HCT116 (cell line): ENCODE measurements around the gene GALM. TPM values are rescaled to one million over a fixed set of nuclear protein-coding genes. Genes with fewer than 3 reads are reported as not detected.

Experiments
- ATAC-seq: fragments of 200-7000 bp; cut with Tn5 transposase; 2 replicates; pipeline ENCODE4 v1.9.1; 2020; ENCODE audit warnings: mild to moderate bottlenecking, moderate library complexity
- BruUV-seq: library from RNA; stranded (reverse); fragments of 400-500 nt; replicated peaks from 2 replicates; lab custom pipeline; 2021; lab: Mats Ljungman, UMichigan
- CTCF ChIA-PET: fragments of 300-600 bp; sonication (Branson Sonifier 250); formaldehyde crosslinking; loops from one replicate; lab custom pipeline; 2021; ENCODE audit warnings: antibody characterized with exemption; lab: Charles Lee
- POLR2A ChIA-PET: fragments of 300-600, 350-600 bp; sonication (Branson Sonifier 250); formaldehyde crosslinking; loops from one replicate; lab custom pipeline; 2021; ENCODE audit warnings: antibody characterized with exemption; lab: Charles Lee
- RAD21 ChIA-PET, 2 experiments: fragments of 300-600 bp; sonication (Branson Sonifier 250); formaldehyde crosslinking; loops; one replicate each; lab custom pipeline; 2023; ENCODE audit warnings: low total read pairs in 2 of 2; ENCODE audit not compliant: uncharacterized antibody in 2 of 2, unreplicated experiment in 2 of 2, low non-redundant PET in 1 of 2; lab: Charles Lee
- DNase-seq: peaks from one replicate; pipeline ENCODE4 v3.0.0-alpha.2; 2010; ENCODE audit warnings: low read depth, low spot score
- H2AFZ ChIP-seq: fragments of 200-600 bp; shearing (Covaris generic), sonication (generic); 2 replicates; pipeline ENCODE4 v1.6.1; 2017; ENCODE audit warnings: low read depth, mixed run types, mixed read lengths, antibody characterized with exemption, low read length; ENCODE audit not compliant: poor library complexity, severe bottlenecking
- H3K27ac ChIP-seq: 2 replicates; pipeline ENCODE4 v1.5.1; 2012; ENCODE audit warnings: low read depth, low read length
- H3K27me3 ChIP-seq: fragments of 200-600 bp; sonication (generic); 2 replicates; pipeline ENCODE4 v1.6.1; 2016; ENCODE audit warnings: mixed run types, low read length, mixed read lengths; ENCODE audit not compliant: insufficient read depth
- H3K36me3 ChIP-seq, 2 experiments: fragments of 200-500 bp in 1 of 2; fragments of 200-600 bp in 1 of 2; sonication (Bioruptor generic) in 1 of 2; sonication (generic) in 1 of 2; 2 replicates each; pipeline versions ENCODE4 v1.5.1 to v1.6.1; 2014 to 2016; ENCODE audit warnings: low read length in 2 of 2, inconsistent platforms in 1 of 2, mixed read lengths in 1 of 2, mixed run types in 1 of 2; ENCODE audit not compliant: insufficient read depth in 2 of 2, control insufficient read depth in 1 of 2
- H3K4me1 ChIP-seq, 2 experiments: fragments of 200-600 bp in 1 of 2; sonication (generic) in 1 of 2; 2 replicates each; pipeline versions ENCODE4 v1.5.1 to v1.6.1; 2012 to 2017; ENCODE audit warnings: low read length in 2 of 2, inconsistent platforms in 1 of 2, mild to moderate bottlenecking in 1 of 2, mixed read lengths in 1 of 2, mixed run types in 1 of 2, moderate library complexity in 1 of 2; ENCODE audit not compliant: insufficient read depth in 2 of 2, control insufficient read depth in 1 of 2
- H3K4me2 ChIP-seq: fragments of 200-600 bp; sonication (generic); 2 replicates; pipeline ENCODE4 v1.6.1; 2017; ENCODE audit warnings: mixed run types, low read length, mixed read lengths
- H3K4me3 ChIP-seq, 2 experiments: fragments of 200-600 bp in 1 of 2; sonication (generic) in 1 of 2; replicated peaks in 1 of 2; 2 replicates each; pipeline ENCODE4 v1.5.1; 2011 to 2016; ENCODE audit warnings: low read length in 2 of 2, control low read depth in 1 of 2, low read depth in 1 of 2, mild to moderate bottlenecking in 1 of 2, mixed read lengths in 1 of 2, mixed run types in 1 of 2
- H3K79me2 ChIP-seq: fragments of 200-600 bp; sonication (generic); 2 replicates; pipeline ENCODE4 v1.6.1; 2017; ENCODE audit warnings: mild to moderate bottlenecking, mixed run types, low read length, moderate library complexity, mixed read lengths; ENCODE audit not compliant: insufficient read depth
- H3K9ac ChIP-seq: fragments of 200-600 bp; sonication (generic); 2 replicates; pipeline ENCODE4 v1.6.1; 2016; ENCODE audit warnings: low read length, mixed read lengths
- H3K9me2 ChIP-seq: fragments of 200-600 bp; sonication (generic), shearing (Covaris generic); 2 replicates; pipeline ENCODE4 v1.6.1; 2017; ENCODE audit warnings: mixed run types, mild to moderate bottlenecking, moderate library complexity; ENCODE audit not compliant: insufficient read depth
- H3K9me3 ChIP-seq, 2 experiments: fragments of 200-500 bp in 1 of 2; fragments of 200-600 bp in 1 of 2; sonication (Bioruptor generic) in 1 of 2; sonication (generic) in 1 of 2; 2 replicates each; pipeline ENCODE4 v1.6.1; 2014 to 2017; ENCODE audit warnings: low read length in 2 of 2, mixed read lengths in 2 of 2, inconsistent platforms in 1 of 2, low read depth in 1 of 2, mild to moderate bottlenecking in 1 of 2, mixed run types in 1 of 2, moderate library complexity in 1 of 2; ENCODE audit not compliant: control insufficient read depth in 1 of 2, insufficient read depth in 1 of 2
- H4K20me1 ChIP-seq: fragments of 200-600 bp; sonication (generic), shearing (Covaris generic); 2 replicates; pipeline ENCODE4 v1.6.1; 2017; ENCODE audit warnings: mixed run types, mild to moderate bottlenecking, moderate library complexity; ENCODE audit not compliant: insufficient read depth
- CTCF ChIP-seq, 3 experiments: fragments of 200-600 bp in 1 of 3; sonication (generic) in 1 of 3; IDR thresholded peaks in 2 of 3; conservative IDR thresholded peaks in 1 of 3; 2 replicates each; pipeline ENCODE4 v1.5.1; 2012 to 2017; ENCODE audit warnings: low read depth in 2 of 3, low read length in 2 of 3, antibody characterized with exemption in 1 of 3, borderline replicate concordance in 1 of 3, control low read depth in 1 of 3, mild to moderate bottlenecking in 1 of 3, mixed read lengths in 1 of 3, mixed run types in 1 of 3, moderate library complexity in 1 of 3; ENCODE audit not compliant: insufficient read depth in 1 of 3
- ELF1 ChIP-seq: IDR thresholded peaks from 2 replicates; pipeline ENCODE4 v1.6.1; 2012; ENCODE audit warnings: low read depth, borderline replicate concordance
- EZH2 ChIP-seq: fragments of 200-600 bp; sonication (generic); IDR thresholded peaks from 2 replicates; pipeline ENCODE4 v1.6.1; 2017; ENCODE audit warnings: antibody characterized with exemption, mixed run types
- MAX ChIP-seq: IDR thresholded peaks from 2 replicates; pipeline ENCODE4 v1.6.1; 2012
- POLR2A ChIP-seq: IDR thresholded peaks from 2 replicates; pipeline ENCODE4 v1.7.0; 2011; ENCODE audit warnings: borderline replicate concordance; ENCODE audit not compliant: insufficient read depth, insufficient read length; ENCODE audit errors: extremely low read depth
- POLR2AphosphoS5 ChIP-seq: IDR thresholded peaks from 2 replicates; pipeline ENCODE4 v1.6.1; 2011; ENCODE audit warnings: mild to moderate bottlenecking, low read depth, low read length, moderate library complexity
- RAD21 ChIP-seq: IDR thresholded peaks from 2 replicates; pipeline ENCODE4 v1.6.1; 2012; ENCODE audit warnings: low read depth, mild to moderate bottlenecking
- SRF ChIP-seq: IDR thresholded peaks from 2 replicates; pipeline ENCODE4 v1.6.1; 2012; ENCODE audit warnings: low read depth
- YY1 ChIP-seq: IDR thresholded peaks from 2 replicates; pipeline ENCODE4 v1.6.1; 2011; ENCODE audit warnings: low read length, low read depth, moderate library complexity, mild to moderate bottlenecking; ENCODE audit not compliant: insufficient replicate concordance; ENCODE audit errors: extremely low read depth
- ZFX ChIP-seq: fragments of 450-650 bp; IDR thresholded peaks from 2 replicates; pipeline ENCODE4 v1.6.1; 2017
- ZNF274 ChIP-seq: fragments of 200-500 bp; sonication (Bioruptor generic); IDR thresholded peaks from 2 replicates; pipeline ENCODE4 v1.6.1; 2014; ENCODE audit warnings: mild to moderate bottlenecking, low read depth, low read length, inconsistent platforms
- intact Hi-C: fragments of 100-400 bp; cut with micrococcal nuclease; formaldehyde crosslinking; loops from 2 replicates; pipeline ENCODE4 v1.10.0; 2022
- total RNA-seq: library from RNA; stranded (reverse); gene quantifications from one replicate; pipeline ENCODE4 v1.2.1, GENCODE V29; 2021; ENCODE audit not compliant: unreplicated experiment

The GALM gene
- total RNA-seq, 1 experiment from 2014 or later: 10.2 TPM

GRCh38 chr2:38660282-38660681, 5.6 kb upstream of the GALM start:
- CTCF ChIA-PET: no interaction called here
- H3K36me3 ChIP-seq: no peaks in the 10 kb centered on the region
- TF ChIP-seq ELF1: no peak
- no peak for TF ChIP-seq MAX
- TF ChIP-seq ZFX: no peak
- TF ChIP-seq POLR2A: no peak
- no peak for TF ChIP-seq SRF
- TF ChIP-seq CTCF (IDR thresholded peaks at IDR 0.05 in 2 of 3, conservative IDR thresholded peaks at IDR 0.05 in 1 of 3; ENCODE audit: borderline replicate concordance in 1 of 3, insufficient read depth in 1 of 3, low read depth in 2 of 3, low read length in 2 of 3): no peak
- no peak for TF ChIP-seq YY1
- no peak for TF ChIP-seq POLR2AphosphoS5
- TF ChIP-seq ZNF274: no peak
- no peak for TF ChIP-seq RAD21
- no peak for TF ChIP-seq EZH2
- TF ChIP-seq, all 23 proteins: peak for 0
- Histone ChIP-seq H2AFZ (no peak overlapping the region), H3K27ac (no peak overlapping the region), H3K4me3 (no peak overlapping the region), H3K9me2 (no peaks in the 10 kb centered on the region), H4K20me1 (no peaks in the 10 kb centered on the region), H3K4me1 (peaks cover 0 to 5% of the 10 kb centered on the region in 2 experiments; a peak in 2 of 4 replicates), H3K9me3 (no peaks in the 10 kb centered on the region), H3K9ac (no peak overlapping the region), H3K27me3 (no peaks in the 10 kb centered on the region), H3K4me2 (no peak overlapping the region), H3K79me2 (no peaks in the 10 kb centered on the region)
- intact Hi-C loops: no loop called here
- RAD21 ChIA-PET: no interaction called here
- BruUV-seq: no TSS peak
- ATAC-seq: no peak
- POLR2A ChIA-PET: no interaction called here
- no peak for DNase-seq
